Endothelial cell of umbilical vein (primary cell): ENCODE results near the gene NAA60. TPM values are rescaled to one million over a fixed set of nuclear protein-coding genes. Genes with fewer than 3 reads are reported as not detected.

Source experiments
- BruUV-seq: library from RNA; stranded (reverse); fragments of 400-500 nt; replicated peaks from 2 replicates; lab custom pipeline; 2021; lab: Mats Ljungman, UMichigan
- CTCF ChIA-PET: fragments of 300-600, 350-600 bp; sonication (Branson Sonifier 250); formaldehyde crosslinking; loops from one replicate; lab custom pipeline; 2021; ENCODE audit warnings: antibody characterized with exemption, inconsistent platforms; lab: Charles Lee
- POLR2A ChIA-PET: fragments of 300-600, 350-600 bp; sonication (Branson Sonifier 250); formaldehyde crosslinking; loops from one replicate; lab custom pipeline; 2021; ENCODE audit warnings: antibody characterized with exemption, inconsistent platforms; lab: Charles Lee
- DNase-seq: peaks from one replicate; pipeline ENCODE4 v3.0.0-alpha.2; 2011; ENCODE audit warnings: low read depth, low spot score
- FAIRE-seq: peaks from 2 replicates; lab custom pipeline; 2011; peaks lifted over from hg19 to GRCh38; lab: Jason Lieb, UNC
- H2AFZ ChIP-seq: 2 replicates; pipeline ENCODE4 v1.6.0; 2012; ENCODE audit warnings: low read depth, low read length, control low read depth, inconsistent platforms
- H3K27ac ChIP-seq: 2 replicates; pipeline ENCODE4 v1.5.1; 2011; ENCODE audit warnings: low read depth, mild to moderate bottlenecking, control low read depth, low read length, moderate library complexity; ENCODE audit not compliant: insufficient read depth
- H3K27me3 ChIP-seq, 2 experiments: 2 replicates each; pipeline versions ENCODE4 v1.6.0 to v1.6.1; 2011; ENCODE audit warnings: low read length in 2 of 2, mixed read lengths in 1 of 2; ENCODE audit not compliant: control insufficient read depth in 2 of 2, insufficient read depth in 2 of 2
- H3K36me3 ChIP-seq, 2 experiments: 2 replicates in 1 of 2; 3 replicates in 1 of 2; pipeline ENCODE4 v1.5.1; 2011; ENCODE audit warnings: low read length in 2 of 2, mild to moderate bottlenecking in 1 of 2, moderate library complexity in 1 of 2; ENCODE audit not compliant: control insufficient read depth in 2 of 2, insufficient read depth in 2 of 2; ENCODE audit errors: extremely low read depth in 1 of 2
- H3K4me1 ChIP-seq: 3 replicates; pipeline ENCODE4 v1.5.1; 2011; ENCODE audit warnings: mild to moderate bottlenecking, low read length; ENCODE audit not compliant: control insufficient read depth, insufficient read depth; ENCODE audit errors: extremely low read depth
- H3K4me2 ChIP-seq: 2 replicates; pipeline ENCODE4 v1.6.1; 2011; ENCODE audit warnings: low read length, control low read depth, mixed read lengths; ENCODE audit not compliant: insufficient read depth
- H3K4me3 ChIP-seq, 3 experiments: fragments of 200-600 bp in 1 of 3; sonication (generic), shearing (Covaris generic) in 1 of 3; replicated peaks in 1 of 3; 2 replicates each; pipeline ENCODE4 v1.5.1; 2011 to 2016; ENCODE audit warnings: control low read depth in 3 of 3, low read length in 3 of 3, mild to moderate bottlenecking in 2 of 3, inconsistent platforms in 1 of 3, low read depth in 1 of 3, moderate library complexity in 1 of 3; ENCODE audit not compliant: insufficient read depth in 1 of 3
- H3K79me2 ChIP-seq: 2 replicates; pipeline ENCODE4 v1.6.0; 2012; ENCODE audit warnings: low read length, inconsistent platforms; ENCODE audit not compliant: control insufficient read depth, insufficient read depth
- H3K9ac ChIP-seq: replicated peaks from 2 replicates; pipeline ENCODE3; 2011; ENCODE audit warnings: low read length, control low read depth; ENCODE audit not compliant: insufficient read depth; ENCODE audit errors: extremely low read depth
- H3K9me1 ChIP-seq: replicated peaks from 3 replicates; pipeline ENCODE4 v1.6.0; 2011; ENCODE audit warnings: mild to moderate bottlenecking, low read length; ENCODE audit not compliant: control insufficient read depth, insufficient read depth; ENCODE audit errors: extremely low read depth
- H3K9me3 ChIP-seq: replicated peaks from 2 replicates; pipeline ENCODE4 v1.5.1; 2012; ENCODE audit warnings: low read length, inconsistent platforms; ENCODE audit not compliant: control insufficient read depth, insufficient read depth
- H4K20me1 ChIP-seq: replicated peaks from 2 replicates; pipeline ENCODE3; 2011; ENCODE audit warnings: mild to moderate bottlenecking, low read length; ENCODE audit not compliant: control insufficient read depth, insufficient read depth; ENCODE audit errors: extremely low read depth
- CTCF ChIP-seq, 2 donors: IDR thresholded peaks; 1 replicate in 1 of 2; 2 replicates in 1 of 2; pipeline ENCODE4 v1.5.1; 2011; ENCODE audit warnings: low read length in 2 of 2, mild to moderate bottlenecking in 2 of 2, moderate library complexity in 2 of 2, control low read depth in 1 of 2, inconsistent platforms in 1 of 2, low read depth in 1 of 2; ENCODE audit not compliant: insufficient read depth in 1 of 2; ENCODE audit errors: extremely low read depth in 1 of 2
- JUN ChIP-seq: IDR thresholded peaks from 2 replicates; pipeline ENCODE4 v1.6.1; 2011; ENCODE audit warnings: borderline replicate concordance, low read depth; ENCODE audit not compliant: insufficient read length, insufficient read depth
- MAX ChIP-seq: IDR thresholded peaks from 2 replicates; pipeline ENCODE4 v1.6.1; 2011; ENCODE audit not compliant: insufficient read depth, insufficient read length
- MYC ChIP-seq: IDR thresholded peaks from one replicate; pipeline ENCODE4 v1.6.1; 2011; ENCODE audit warnings: mild to moderate bottlenecking, low read depth, low read length
- dilution Hi-C: fragments of 300-500 bp; cut with MboI; formaldehyde crosslinking; loops from one replicate; pipeline ENCODE4 v1.15.0; 2019; ENCODE audit warnings: low sequenced_read_pairs; ENCODE audit not compliant: extremely low pct_ligation_motif_present
- intact Hi-C: fragments of 100-400 bp; cut with micrococcal nuclease; formaldehyde crosslinking; loops from one replicate; pipeline ENCODE4 v1.10.0; 2022
- polyA plus RNA-seq, 4 experiments: library from polyadenylated mRNA; depleted of rRNA in 3 of 4; stranded (reverse) in 3 of 4; unstranded in 1 of 4; fragments of >200 nt; gene quantifications; 2 replicates each; pipeline versions ENCODE4 v1.2.1 to v1.2.3, GENCODE V29; 2011 to 2012; ENCODE audit warnings: missing spikeins in 1 of 4
- total RNA-seq: library from RNA; stranded (reverse); gene quantifications from 2 replicates; pipeline ENCODE4 v1.2.3, GENCODE V29; 2021

The NAA60 gene
- total and polyA plus RNA-seq, 2 donors (not counting 3 experiments of a cell fraction or from before 2014, with no cell fraction given) = 22.1 to 42.9 TPM

- FAIRE-seq = peak; percentile 8
Observed at GRCh38 chr16:3431779-3432219, 11.7 kb upstream of the NAA60 start.

More at GRCh38 chr16:3431779-3432219, 11.7 kb upstream of the NAA60 start:
- Histone ChIP-seq H3K9ac (no peak overlapping the region), H3K4me3 (no peak overlapping the region), H3K4me1 (peaks cover 3% of the 10 kb centered on the region), H3K27ac (no peak overlapping the region), H4K20me1 (no peaks in the 10 kb centered on the region), H2AFZ (no peak overlapping the region), H3K4me2 (peak overlapping the region; percentile 19), H3K36me3 (peaks cover 0 to 5% of the 10 kb centered on the region in 2 experiments), H3K9me3 (no peaks in the 10 kb centered on the region), H3K27me3 (peaks cover 0 to 13% of the 10 kb centered on the region in 2 experiments), H3K9me1 (no peaks in the 10 kb centered on the region), H3K79me2 (no peaks in the 10 kb centered on the region)
- dilution Hi-C loops = no loop called here
- intact Hi-C loops = no loop called here
- no peak for DNase-seq
- CTCF ChIA-PET = no interaction called here
- BruUV-seq = no TSS peak
- POLR2A ChIA-PET = no interaction called here
- TF ChIP-seq JUN (no peak), CTCF (IDR thresholded peaks at IDR 0.05; ENCODE audit: extremely low read depth in 1 of 2, insufficient read depth in 1 of 2, low read depth in 1 of 2, low read length in 2 of 2) (no peak), MAX (no peak), MYC (no peak)
